HG02981 (cell line): Measurements from ENCODE around the gene ADRB1.
A peak's percentile ranks its signal among the peaks of the same experiment; 100 is the strongest.

Experiments
- ATAC-seq: cut with Tn5 transposase; IDR thresholded peaks from one replicate; pipeline ENCODE4 v1.9.1; 2021; ENCODE audit warnings: mild to moderate bottlenecking, moderate library complexity; ENCODE audit not compliant: unreplicated experiment

The ADRB1 gene

DNA sequence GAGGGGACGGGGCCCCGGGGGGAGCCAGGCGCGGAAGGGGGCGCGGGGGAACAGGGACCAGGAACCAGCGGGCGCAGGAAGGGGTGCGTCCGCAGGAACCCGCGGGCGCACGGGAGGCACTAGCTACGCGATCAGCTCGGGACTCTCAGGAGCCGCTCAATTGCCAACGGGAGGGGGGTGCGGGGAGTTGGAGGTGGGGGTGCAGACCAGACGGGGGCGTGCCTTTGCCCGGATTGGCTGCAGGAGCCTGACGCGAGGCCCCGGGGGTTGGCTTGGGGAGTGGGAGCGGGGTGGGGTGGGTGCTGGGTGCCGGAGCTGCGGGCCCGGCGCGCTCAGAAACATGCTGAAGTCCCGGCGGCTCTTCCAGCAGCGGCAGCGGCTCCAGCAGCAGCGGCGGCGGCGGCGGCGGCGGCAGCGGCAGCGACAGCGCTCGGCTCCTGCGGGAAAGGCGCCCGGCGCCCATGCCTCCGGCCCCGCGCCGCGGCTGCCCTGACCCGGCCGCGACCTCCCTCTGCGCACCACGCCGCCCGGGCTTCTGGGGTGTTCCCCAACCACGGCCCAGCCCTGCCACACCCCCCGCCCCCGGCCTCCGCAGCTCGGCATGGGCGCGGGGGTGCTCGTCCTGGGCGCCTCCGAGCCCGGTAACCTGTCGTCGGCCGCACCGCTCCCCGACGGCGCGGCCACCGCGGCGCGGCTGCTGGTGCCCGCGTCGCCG lies at the start of gene ADRB1:
ADRB1 (plus strand) TSS at position 335 of the 715 bp plus-strand sequence; CDS start at position 602, 267 bp downstream.
- ATAC-seq: peak; percentile 39

GRCh38 chr10:113995201-113995600 lies 48.5 kb upstream of the ADRB1 start:
- no peak for ATAC-seq

GRCh38 chr10:113997428-113997827 lies 46.2 kb upstream of the ADRB1 start:
- ATAC-seq: no peak

DNA sequence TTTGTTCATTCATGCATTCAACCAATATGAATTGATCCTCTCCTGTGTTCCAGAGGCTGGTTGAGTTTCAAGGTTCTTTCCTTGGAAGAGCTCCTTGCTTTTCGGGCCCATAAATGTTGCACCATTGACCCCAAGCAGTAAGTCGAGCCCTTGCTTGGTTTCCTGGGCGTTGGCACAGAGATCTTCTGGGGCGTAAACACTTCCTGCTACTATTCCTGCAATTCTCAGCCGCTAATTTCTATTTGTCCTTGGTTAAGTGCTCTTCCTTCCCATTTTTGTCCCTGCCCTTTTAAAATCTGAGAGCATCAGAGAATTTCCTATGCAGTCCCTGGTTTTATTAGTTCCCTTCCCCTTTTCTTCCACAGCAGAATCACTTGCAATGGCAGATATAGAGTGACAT lies 44.1 kb upstream of the ADRB1 start:
- no peak for ATAC-seq

DNA sequence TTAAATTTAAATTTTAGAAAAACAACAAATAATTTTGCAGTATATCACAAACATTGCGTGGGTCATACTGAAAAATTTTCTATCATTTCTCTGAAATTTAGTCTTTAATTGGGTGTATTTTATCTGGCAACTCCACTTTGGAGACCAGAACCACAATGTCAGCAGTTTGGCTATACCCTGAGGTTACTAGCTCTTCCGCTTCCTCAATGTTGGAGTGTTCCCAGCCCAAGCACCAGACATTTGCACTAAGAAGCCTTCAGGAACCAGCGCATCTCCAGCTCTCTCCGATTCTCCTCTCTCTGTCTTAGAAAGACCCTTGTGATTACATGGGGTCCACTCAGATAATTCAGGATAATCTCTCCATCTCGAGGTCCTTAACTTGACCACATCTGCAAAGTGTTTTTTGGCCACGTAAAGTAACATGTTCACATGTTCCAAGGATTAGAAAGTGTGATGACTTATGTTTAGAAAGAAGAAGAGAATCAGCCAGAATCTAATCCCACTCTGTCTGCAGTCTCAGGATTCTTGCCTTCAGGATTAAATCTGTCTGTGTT lies 43.1 kb upstream of the ADRB1 start:
- no peak for ATAC-seq

GRCh38 chr10:114002422-114002821 lies 41.2 kb upstream of the ADRB1 start:
- no peak for ATAC-seq

DNA sequence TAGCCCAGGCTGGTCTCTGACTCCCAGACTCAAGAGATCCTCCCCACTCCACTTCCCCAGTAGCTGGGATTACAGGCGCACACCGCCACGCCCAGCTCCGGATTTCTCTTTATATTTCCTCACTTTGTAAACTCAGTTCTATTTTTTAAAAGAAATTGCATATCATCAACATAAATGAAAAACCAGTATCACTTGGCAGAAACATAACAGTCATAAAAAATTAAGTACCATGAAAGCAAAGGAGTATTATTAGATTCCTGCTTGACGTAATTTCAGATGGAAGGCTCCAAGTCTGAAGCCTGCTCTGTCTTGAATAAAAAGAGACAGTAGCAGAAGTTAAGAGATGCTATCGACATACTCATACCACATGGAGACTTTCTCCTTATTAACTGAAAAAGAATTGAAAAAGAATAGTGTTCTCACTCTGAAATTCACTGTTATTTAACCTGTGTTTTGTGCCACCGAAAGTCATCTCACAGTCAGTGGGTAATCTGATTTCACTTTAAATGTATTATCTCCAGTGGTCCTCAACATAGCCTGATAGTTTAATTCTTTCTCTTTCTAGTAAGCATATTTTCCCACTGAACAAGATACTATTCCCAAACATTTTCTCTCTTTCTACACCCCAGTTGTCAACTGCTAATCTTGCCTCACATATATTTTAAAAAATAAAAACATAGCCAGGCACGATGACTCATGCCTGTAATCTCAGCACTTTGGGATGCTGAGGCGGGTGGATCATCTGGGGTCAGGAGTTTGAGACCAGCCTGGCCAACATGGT lies 40.3 kb upstream of the ADRB1 start:
- ATAC-seq: no peak

- no peak for ATAC-seq
Measured at GRCh38 chr10:114009281-114009996, 34.2 kb upstream of the ADRB1 start.

- ATAC-seq: no peak
Measured at GRCh38 chr10:114010316-114010715, 33.4 kb upstream of the ADRB1 start.

DNA sequence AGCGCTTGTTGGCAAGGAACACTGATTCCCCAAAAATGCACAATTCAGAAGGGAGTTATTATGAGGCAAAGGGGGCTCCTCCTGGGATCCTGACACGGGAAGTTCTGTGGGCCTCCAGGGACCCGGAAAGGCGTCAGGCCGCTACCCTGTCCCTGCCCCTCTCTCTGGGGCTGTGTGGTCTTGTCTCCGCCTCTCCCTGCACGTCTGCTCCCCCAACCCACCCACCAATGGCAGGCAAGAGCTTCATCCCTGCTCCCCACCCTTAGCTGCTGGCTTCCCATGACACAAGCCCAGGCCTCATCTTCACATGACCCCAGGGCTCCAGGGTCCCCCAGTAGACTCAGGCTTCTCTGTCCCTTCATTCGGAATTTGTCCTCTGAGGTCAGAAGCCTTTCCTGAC lies 31.0 kb upstream of the ADRB1 start:
- ATAC-seq: no peak

- no peak for ATAC-seq
Measured at GRCh38 chr10:114015708-114016107, 28.0 kb upstream of the ADRB1 start.

- no peak for ATAC-seq
Measured at GRCh38 chr10:114017271-114017670, 26.4 kb upstream of the ADRB1 start.

GRCh38 chr10:114017873-114018272 lies 25.8 kb upstream of the ADRB1 start:
- ATAC-seq: no peak

- no peak for ATAC-seq
Measured at GRCh38 chr10:114019226-114019625, 24.4 kb upstream of the ADRB1 start.

DNA sequence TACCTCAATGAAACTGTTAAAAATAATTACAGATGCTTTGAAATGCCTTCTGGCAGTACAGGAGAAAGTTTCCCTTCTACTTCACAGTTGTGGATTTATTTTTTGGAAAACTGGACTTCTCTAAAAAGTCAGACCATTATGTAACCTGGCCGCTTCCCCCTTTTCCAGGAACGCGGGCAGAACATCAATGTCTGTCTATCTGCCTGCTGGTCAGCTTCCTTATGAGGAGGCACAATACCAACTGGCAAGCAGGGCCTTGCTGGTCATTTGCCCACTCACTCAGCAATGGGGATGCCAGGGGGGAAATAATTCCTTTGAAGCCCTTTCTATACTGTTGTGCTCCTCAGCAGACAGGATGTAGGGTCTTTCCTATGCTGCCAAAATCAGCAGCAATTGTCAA lies 22.5 kb upstream of the ADRB1 start:
- ATAC-seq: no peak

- ATAC-seq: no peak
Measured at GRCh38 chr10:114021717-114022680, 21.7 kb upstream of the ADRB1 start.

DNA sequence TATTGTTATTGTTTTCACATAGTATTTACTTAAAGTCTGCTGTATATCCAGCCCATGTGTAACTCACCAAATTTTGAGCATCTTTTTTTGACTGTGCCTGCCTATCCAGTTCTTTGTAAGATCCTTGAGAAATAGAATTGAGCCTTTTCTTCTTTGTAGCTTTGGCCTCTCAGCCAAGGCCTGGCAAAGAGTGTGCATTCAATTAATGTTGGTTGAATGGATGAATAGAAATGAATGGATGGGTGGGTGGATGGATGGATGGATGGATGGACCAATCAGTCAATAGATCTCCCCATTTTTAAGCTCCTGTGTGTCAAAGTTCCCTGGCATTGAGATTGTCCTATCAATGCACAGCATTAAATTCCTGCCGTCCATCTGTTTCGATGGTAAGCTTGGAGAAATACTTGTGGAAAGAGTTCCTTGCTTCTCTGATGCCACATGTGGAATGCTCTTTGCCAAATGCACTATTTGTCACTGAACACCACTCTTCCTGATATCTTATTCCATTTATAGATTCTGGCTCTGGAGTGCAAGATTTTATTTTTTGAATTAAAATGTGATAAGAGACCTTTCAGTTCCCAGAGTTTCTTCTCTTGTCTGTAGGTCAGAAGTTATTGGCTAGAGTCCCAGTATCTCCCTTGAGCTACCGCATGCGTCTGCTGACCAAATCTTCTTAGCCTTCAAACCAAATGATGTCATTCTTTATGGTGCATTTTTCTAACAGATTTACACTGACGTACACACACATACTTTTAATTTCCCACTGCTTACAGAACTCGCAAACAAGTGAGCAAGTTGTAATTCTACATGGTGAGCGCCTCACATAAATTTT lies 20.7 kb upstream of the ADRB1 start:
- ATAC-seq: no peak

DNA sequence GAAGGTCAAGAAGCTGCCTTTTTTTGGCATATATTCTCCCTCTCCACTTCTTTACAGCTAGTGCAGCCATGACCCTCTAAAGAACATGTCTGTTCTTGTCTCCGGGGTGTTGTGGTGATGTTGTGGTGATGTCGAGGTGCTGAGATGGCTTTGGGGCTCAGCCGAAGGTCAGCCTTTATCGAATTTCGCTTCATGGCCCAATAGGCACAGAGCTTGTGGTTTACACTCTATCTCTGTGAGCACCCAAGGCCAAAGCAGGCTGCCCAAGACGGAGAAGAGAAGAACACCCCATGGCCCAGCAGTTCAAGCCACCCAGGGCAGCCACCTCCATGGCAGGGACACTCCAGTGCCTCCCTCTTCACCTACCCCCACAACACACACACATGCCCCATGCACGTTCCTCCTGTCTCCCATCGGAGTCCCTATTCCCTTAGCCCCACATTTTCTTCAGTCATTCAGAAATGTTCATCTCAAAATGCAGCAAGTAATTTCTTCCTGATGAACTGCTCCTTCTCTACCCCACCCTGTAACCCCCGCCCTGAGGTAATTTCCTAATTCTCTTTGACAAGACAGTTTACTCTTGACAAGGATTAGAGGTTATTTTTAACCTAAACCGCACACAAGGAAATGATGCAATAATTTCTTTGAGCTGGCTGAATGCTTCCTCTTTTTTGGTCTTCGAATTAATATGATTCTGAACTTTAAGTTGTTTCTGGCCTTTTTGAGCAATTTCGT lies 18.6 kb upstream of the ADRB1 start:
- peak; percentile 67 for ATAC-seq
